ENCODE measurements around the gene ARPC4. TPM values are rescaled to one million over a fixed set of nuclear protein-coding genes. Genes with fewer than 3 reads are reported as not detected.
"Not testable (repeated sequence)": the region's sequence is repeated elsewhere in the genome, so short reads cannot be mapped to it uniquely, and the experiment has no call there.

ARPC4 gene
- total and polyA plus RNA-seq, 2 experiments from 2014 or later = 149 to 182 TPM

DNA sequence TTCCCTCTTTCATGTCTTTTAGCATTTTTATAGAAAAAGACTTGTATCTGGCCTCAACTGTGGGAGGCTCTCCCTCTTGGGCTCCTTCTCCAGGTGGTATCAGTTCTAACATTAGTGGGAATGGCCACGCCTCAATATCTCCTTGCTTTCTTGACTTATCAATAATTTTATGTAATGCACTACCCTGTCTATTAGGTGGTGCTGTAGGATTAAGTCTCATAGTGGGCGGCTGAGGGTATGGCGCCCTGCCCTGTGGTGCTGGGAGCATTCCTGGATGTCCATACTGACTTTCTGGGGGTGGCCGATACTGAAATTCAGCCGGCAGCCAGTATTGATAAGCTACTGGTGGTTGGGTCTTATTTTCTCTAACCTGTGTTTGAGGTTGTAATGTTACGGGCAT lies 59.6 kb downstream of the ARPC4 start:
- Histone ChIP-seq H3K4me3 (no peak overlapping the region), H3K4me1 (ENCODE audit: insufficient read depth) (no peaks in the 10 kb centered on the region), H3K9me3 (ENCODE audit: low read depth) (no peaks in the 10 kb centered on the region), H3K79me2 (no peaks in the 10 kb centered on the region), H3K27ac (no peak overlapping the region), H2AFZ (no peak overlapping the region), H3K9me2 (replicated peaks; ENCODE audit: insufficient read depth) (no peaks in the 10 kb centered on the region), H3K36me3 (replicated peaks; ENCODE audit: insufficient read depth, low read depth) (no peaks in the 10 kb centered on the region), H3K27me3 (no peaks in the 10 kb centered on the region), H3K4me2 (no peak overlapping the region), H4K20me1 (ENCODE audit: insufficient read depth, poor library complexity, severe bottlenecking) (no peaks in the 10 kb centered on the region)
- TF ChIP-seq EZH2 (IDR thresholded peaks at IDR 0.05; ENCODE audit: borderline replicate concordance) = no peak
- TF ChIP-seq EZH2phosphoT487 (IDR thresholded peaks at IDR 0.05; ENCODE audit: low read depth, severe bottlenecking, unreplicated experiment) = no peak
- TF ChIP-seq, protein P1, sequence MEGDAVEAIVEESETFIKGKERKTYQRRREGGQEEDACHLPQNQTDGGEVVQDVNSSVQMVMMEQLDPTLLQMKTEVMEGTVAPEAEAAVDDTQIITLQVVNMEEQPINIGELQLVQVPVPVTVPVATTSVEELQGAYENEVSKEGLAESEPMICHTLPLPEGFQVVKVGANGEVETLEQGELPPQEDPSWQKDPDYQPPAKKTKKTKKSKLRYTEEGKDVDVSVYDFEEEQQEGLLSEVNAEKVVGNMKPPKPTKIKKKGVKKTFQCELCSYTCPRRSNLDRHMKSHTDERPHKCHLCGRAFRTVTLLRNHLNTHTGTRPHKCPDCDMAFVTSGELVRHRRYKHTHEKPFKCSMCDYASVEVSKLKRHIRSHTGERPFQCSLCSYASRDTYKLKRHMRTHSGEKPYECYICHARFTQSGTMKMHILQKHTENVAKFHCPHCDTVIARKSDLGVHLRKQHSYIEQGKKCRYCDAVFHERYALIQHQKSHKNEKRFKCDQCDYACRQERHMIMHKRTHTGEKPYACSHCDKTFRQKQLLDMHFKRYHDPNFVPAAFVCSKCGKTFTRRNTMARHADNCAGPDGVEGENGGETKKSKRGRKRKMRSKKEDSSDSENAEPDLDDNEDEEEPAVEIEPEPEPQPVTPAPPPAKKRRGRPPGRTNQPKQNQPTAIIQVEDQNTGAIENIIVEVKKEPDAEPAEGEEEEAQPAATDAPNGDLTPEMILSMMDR (IDR thresholded peaks at IDR 0.05; ENCODE audit: poor library complexity) = no peak
- WGBS (ENCODE audit: low lambda C conversion rate, missing lambda C conversion rate) = 94% methylated on average over 6 of the region's 6 CpGs
- no peak for DNase-seq (ENCODE audit: low spot score)

DNA sequence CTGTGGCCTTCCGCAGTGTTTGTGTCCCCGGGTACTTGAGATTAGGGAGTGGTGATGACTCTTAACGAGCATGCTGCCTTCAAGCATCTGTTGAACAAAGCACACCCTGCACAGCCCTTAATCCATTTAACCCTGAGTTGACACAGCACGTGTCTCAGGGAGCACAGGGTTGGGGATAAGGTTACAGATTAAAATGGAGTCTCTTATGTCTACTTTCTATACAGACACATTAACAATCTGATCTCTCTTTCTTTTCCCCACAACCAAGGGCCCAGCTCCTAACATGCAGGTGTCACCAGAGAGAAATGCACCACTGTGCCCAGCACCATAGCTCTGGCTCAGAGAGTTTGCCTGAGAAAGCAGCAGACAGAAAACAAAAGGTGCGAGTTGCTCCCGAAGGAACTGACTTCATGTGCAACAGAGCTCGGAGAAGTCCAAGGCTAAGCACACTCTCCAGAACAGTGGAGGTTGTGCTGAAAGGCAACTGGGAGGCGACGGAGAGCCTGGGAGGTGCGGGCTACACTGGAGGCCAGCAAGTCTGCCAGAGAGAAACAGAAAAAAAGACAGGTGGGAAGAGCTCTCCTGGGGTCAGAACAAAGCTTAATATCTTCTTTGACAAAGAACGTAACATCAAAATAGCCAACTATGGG lies 61.5 kb downstream of the ARPC4 start:
- H3K79me2 ChIP-seq; H3K4me3 ChIP-seq; H3K27me3 ChIP-seq; H3K4me2 ChIP-seq; H3K9me2 ChIP-seq (replicated peaks; ENCODE audit: insufficient read depth); H3K36me3 ChIP-seq (replicated peaks; ENCODE audit: insufficient read depth, low read depth); H2AFZ ChIP-seq; H3K27ac ChIP-seq; H4K20me1 ChIP-seq (ENCODE audit: insufficient read depth, poor library complexity, severe bottlenecking); H3K9me3 ChIP-seq (ENCODE audit: low read depth); DNase-seq (ENCODE audit: low spot score); H3K4me1 ChIP-seq (ENCODE audit: insufficient read depth): not testable (repeated sequence)
- WGBS (ENCODE audit: low lambda C conversion rate, missing lambda C conversion rate) = 66% methylated on average over 11 of the region's 11 CpGs

DNA sequence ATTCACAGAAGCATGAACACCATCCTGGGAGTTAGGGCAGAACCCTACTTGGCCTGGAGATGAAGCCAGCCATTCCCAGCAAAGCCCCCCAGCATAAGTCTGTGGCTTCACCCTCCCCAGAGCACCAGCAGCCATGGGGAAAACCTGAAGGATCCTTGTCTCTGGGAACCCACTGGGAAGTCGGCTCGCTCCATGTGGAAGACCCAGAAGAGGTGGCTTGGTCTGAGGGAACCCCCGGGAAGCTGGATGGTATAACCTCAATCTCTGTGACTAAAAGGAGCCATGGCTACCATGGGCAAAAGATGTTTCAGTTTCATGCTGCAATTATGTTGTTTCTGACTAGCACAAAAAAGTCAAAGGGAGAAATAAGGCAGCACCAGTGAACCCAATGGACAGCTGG lies 62.7 kb downstream of the ARPC4 start:
- 97% methylated on average over 3 of the region's 3 CpGs for WGBS (ENCODE audit: low lambda C conversion rate, missing lambda C conversion rate)
- no peaks in the 10 kb centered on the region for H3K36me3 ChIP-seq (replicated peaks; ENCODE audit: insufficient read depth, low read depth)
- no peak overlapping the region for H3K27ac ChIP-seq
- no peak overlapping the region for H2AFZ ChIP-seq
- H3K9me2 ChIP-seq (replicated peaks; ENCODE audit: insufficient read depth) = no peaks in the 10 kb centered on the region
- no peak overlapping the region for H3K4me3 ChIP-seq
- H4K20me1 ChIP-seq (ENCODE audit: insufficient read depth, poor library complexity, severe bottlenecking) = no peaks in the 10 kb centered on the region
- no peaks in the 10 kb centered on the region for H3K9me3 ChIP-seq (ENCODE audit: low read depth)
- H3K4me1 ChIP-seq (ENCODE audit: insufficient read depth) = no peaks in the 10 kb centered on the region
- H3K4me2 ChIP-seq = no peak overlapping the region
- TF ChIP-seq EZH2phosphoT487 (IDR thresholded peaks at IDR 0.05; ENCODE audit: low read depth, severe bottlenecking, unreplicated experiment) = no peak
- no peak for TF ChIP-seq EZH2 (IDR thresholded peaks at IDR 0.05; ENCODE audit: borderline replicate concordance)
- TF ChIP-seq, protein P1 (IDR thresholded peaks at IDR 0.05; ENCODE audit: poor library complexity) = no peak
- no peak for DNase-seq (ENCODE audit: low spot score)
- H3K27me3 ChIP-seq = no peaks in the 10 kb centered on the region
- no peaks in the 10 kb centered on the region for H3K79me2 ChIP-seq

Other genes with a start within 250 kb of the ARPC4 start
- gene LHFPL4, start 239.3 kb upstream of the ARPC4 start, total RNA-seq = not detected in 2 replicates
- 0.09 and 0.34 TPM in 2 replicates for gene LHFPL4, start 239.3 kb upstream of the ARPC4 start, polyA plus RNA-seq
- gene MTMR14, start 143.6 kb upstream of the ARPC4 start, total RNA-seq = 26.9 and 27.1 TPM in 2 replicates
- gene MTMR14, start 143.6 kb upstream of the ARPC4 start, polyA plus RNA-seq = 34.8 and 40.2 TPM in 2 replicates
- gene CPNE9, start 89.2 kb upstream of the ARPC4 start, total RNA-seq = not detected in 2 replicates
- not detected in 2 replicates for gene CPNE9, start 89.2 kb upstream of the ARPC4 start, polyA plus RNA-seq
- 9.6 and 10.7 TPM in 2 replicates for gene BRPF1, start 61.3 kb upstream of the ARPC4 start, total RNA-seq
- gene BRPF1, start 61.3 kb upstream of the ARPC4 start, polyA plus RNA-seq = 9.1 and 9.3 TPM in 2 replicates
- 34.7 and 38.7 TPM in 2 replicates for gene OGG1, start 43.1 kb upstream of the ARPC4 start, total RNA-seq
- gene OGG1, start 43.1 kb upstream of the ARPC4 start, polyA plus RNA-seq = 43.2 and 48.9 TPM in 2 replicates
- gene CAMK1, start 23.1 kb upstream of the ARPC4 start, total RNA-seq = 9.7 and 11.8 TPM in 2 replicates
- 12.4 and 16.1 TPM in 2 replicates for gene CAMK1, start 23.1 kb upstream of the ARPC4 start, polyA plus RNA-seq
- 65.5 and 70.4 TPM in 2 replicates for gene TADA3, start 609 bp upstream of the ARPC4 start, total RNA-seq
- gene TADA3, start 609 bp upstream of the ARPC4 start, polyA plus RNA-seq = 55.5 and 61.2 TPM in 2 replicates
- gene TTLL3, start 17.2 kb downstream of the ARPC4 start, total RNA-seq = 20.5 and 21.5 TPM in 2 replicates
- 27.4 and 52.2 TPM in 2 replicates for gene TTLL3, start 17.2 kb downstream of the ARPC4 start, polyA plus RNA-seq
- gene RPUSD3, start 50.9 kb downstream of the ARPC4 start, total RNA-seq = 37.4 and 38.7 TPM in 2 replicates
- 74.7 and 82.3 TPM in 2 replicates for gene RPUSD3, start 50.9 kb downstream of the ARPC4 start, polyA plus RNA-seq
- gene CIDEC, start 87.2 kb downstream of the ARPC4 start, total RNA-seq = 16.6 and 20.4 TPM in 2 replicates
- gene CIDEC, start 87.2 kb downstream of the ARPC4 start, polyA plus RNA-seq = 28.7 and 37.3 TPM in 2 replicates
- gene JAGN1, start 97.5 kb downstream of the ARPC4 start, total RNA-seq = 61.4 and 73.8 TPM in 2 replicates
- 70.2 and 83.5 TPM in 2 replicates for gene JAGN1, start 97.5 kb downstream of the ARPC4 start, polyA plus RNA-seq
- gene IL17RE, start 109.8 kb downstream of the ARPC4 start, total RNA-seq = 9.1 and 10.2 TPM in 2 replicates
- gene IL17RE, start 109.8 kb downstream of the ARPC4 start, polyA plus RNA-seq = 6.3 and 6.8 TPM in 2 replicates
- gene IL17RC, start 124.0 kb downstream of the ARPC4 start, total RNA-seq = 27.3 and 39.4 TPM in 2 replicates
- 47.8 and 48.5 TPM in 2 replicates for gene IL17RC, start 124.0 kb downstream of the ARPC4 start, polyA plus RNA-seq
- gene CRELD1, start 140.8 kb downstream of the ARPC4 start, total RNA-seq = 40.5 and 43.9 TPM in 2 replicates
- 82.9 and 83.6 TPM in 2 replicates for gene CRELD1, start 140.8 kb downstream of the ARPC4 start, polyA plus RNA-seq
- gene PRRT3, start 159.3 kb downstream of the ARPC4 start, total RNA-seq = 1.1 and 2.5 TPM in 2 replicates
- gene PRRT3, start 159.3 kb downstream of the ARPC4 start, polyA plus RNA-seq = 2.0 and 4.0 TPM in 2 replicates
- gene EMC3, start 193.8 kb downstream of the ARPC4 start, total RNA-seq = 116 and 133 TPM in 2 replicates
- gene EMC3, start 193.8 kb downstream of the ARPC4 start, polyA plus RNA-seq = 147 and 151 TPM in 2 replicates
- gene FANCD2, start 233.4 kb downstream of the ARPC4 start, total RNA-seq = 7.3 and 8.8 TPM in 2 replicates
- gene FANCD2, start 233.4 kb downstream of the ARPC4 start, polyA plus RNA-seq = 4.4 and 5.3 TPM in 2 replicates